HCT116 (cell line): ENCODE data around the gene POMT2. TPM values are rescaled to one million over a fixed set of nuclear protein-coding genes. Genes with fewer than 3 reads are reported as not detected.

Experiments
- ATAC-seq: fragments of 200-7000 bp; cut with Tn5 transposase; 2 replicates; pipeline ENCODE4 v1.9.1; 2020; ENCODE audit warnings: mild to moderate bottlenecking, moderate library complexity
- BruUV-seq: library from RNA; stranded (reverse); fragments of 400-500 nt; replicated peaks from 2 replicates; lab custom pipeline; 2021; lab: Mats Ljungman, UMichigan
- CTCF ChIA-PET: fragments of 300-600 bp; sonication (Branson Sonifier 250); formaldehyde crosslinking; loops from one replicate; lab custom pipeline; 2021; ENCODE audit warnings: antibody characterized with exemption; lab: Charles Lee
- POLR2A ChIA-PET: fragments of 300-600, 350-600 bp; sonication (Branson Sonifier 250); formaldehyde crosslinking; loops from one replicate; lab custom pipeline; 2021; ENCODE audit warnings: antibody characterized with exemption; lab: Charles Lee
- RAD21 ChIA-PET, 2 experiments: fragments of 300-600 bp; sonication (Branson Sonifier 250); formaldehyde crosslinking; loops; one replicate each; lab custom pipeline; 2023; ENCODE audit warnings: low total read pairs in 2 of 2; ENCODE audit not compliant: uncharacterized antibody in 2 of 2, unreplicated experiment in 2 of 2, low non-redundant PET in 1 of 2; lab: Charles Lee
- DNase-seq: peaks from one replicate; pipeline ENCODE4 v3.0.0-alpha.2; 2010; ENCODE audit warnings: low read depth, low spot score
- H2AFZ ChIP-seq: fragments of 200-600 bp; shearing (Covaris generic), sonication (generic); 2 replicates; pipeline ENCODE4 v1.6.1; 2017; ENCODE audit warnings: low read depth, mixed run types, mixed read lengths, antibody characterized with exemption, low read length; ENCODE audit not compliant: poor library complexity, severe bottlenecking
- H3K27ac ChIP-seq: 2 replicates; pipeline ENCODE4 v1.5.1; 2012; ENCODE audit warnings: low read depth, low read length
- H3K27me3 ChIP-seq: fragments of 200-600 bp; sonication (generic); 2 replicates; pipeline ENCODE4 v1.6.1; 2016; ENCODE audit warnings: mixed run types, low read length, mixed read lengths; ENCODE audit not compliant: insufficient read depth
- H3K36me3 ChIP-seq, 2 experiments: fragments of 200-500 bp in 1 of 2; fragments of 200-600 bp in 1 of 2; sonication (Bioruptor generic) in 1 of 2; sonication (generic) in 1 of 2; 2 replicates each; pipeline versions ENCODE4 v1.5.1 to v1.6.1; 2014 to 2016; ENCODE audit warnings: low read length in 2 of 2, inconsistent platforms in 1 of 2, mixed read lengths in 1 of 2, mixed run types in 1 of 2; ENCODE audit not compliant: insufficient read depth in 2 of 2, control insufficient read depth in 1 of 2
- H3K4me1 ChIP-seq, 2 experiments: fragments of 200-600 bp in 1 of 2; sonication (generic) in 1 of 2; 2 replicates each; pipeline versions ENCODE4 v1.5.1 to v1.6.1; 2012 to 2017; ENCODE audit warnings: low read length in 2 of 2, inconsistent platforms in 1 of 2, mild to moderate bottlenecking in 1 of 2, mixed read lengths in 1 of 2, mixed run types in 1 of 2, moderate library complexity in 1 of 2; ENCODE audit not compliant: insufficient read depth in 2 of 2, control insufficient read depth in 1 of 2
- H3K4me2 ChIP-seq: fragments of 200-600 bp; sonication (generic); 2 replicates; pipeline ENCODE4 v1.6.1; 2017; ENCODE audit warnings: mixed run types, low read length, mixed read lengths
- H3K4me3 ChIP-seq, 2 experiments: fragments of 200-600 bp in 1 of 2; sonication (generic) in 1 of 2; replicated peaks in 1 of 2; 2 replicates each; pipeline ENCODE4 v1.5.1; 2011 to 2016; ENCODE audit warnings: low read length in 2 of 2, control low read depth in 1 of 2, low read depth in 1 of 2, mild to moderate bottlenecking in 1 of 2, mixed read lengths in 1 of 2, mixed run types in 1 of 2
- H3K79me2 ChIP-seq: fragments of 200-600 bp; sonication (generic); 2 replicates; pipeline ENCODE4 v1.6.1; 2017; ENCODE audit warnings: mild to moderate bottlenecking, mixed run types, low read length, moderate library complexity, mixed read lengths; ENCODE audit not compliant: insufficient read depth
- H3K9ac ChIP-seq: fragments of 200-600 bp; sonication (generic); 2 replicates; pipeline ENCODE4 v1.6.1; 2016; ENCODE audit warnings: low read length, mixed read lengths
- H3K9me2 ChIP-seq: fragments of 200-600 bp; sonication (generic), shearing (Covaris generic); 2 replicates; pipeline ENCODE4 v1.6.1; 2017; ENCODE audit warnings: mixed run types, mild to moderate bottlenecking, moderate library complexity; ENCODE audit not compliant: insufficient read depth
- H3K9me3 ChIP-seq, 2 experiments: fragments of 200-500 bp in 1 of 2; fragments of 200-600 bp in 1 of 2; sonication (Bioruptor generic) in 1 of 2; sonication (generic) in 1 of 2; 2 replicates each; pipeline ENCODE4 v1.6.1; 2014 to 2017; ENCODE audit warnings: low read length in 2 of 2, mixed read lengths in 2 of 2, inconsistent platforms in 1 of 2, low read depth in 1 of 2, mild to moderate bottlenecking in 1 of 2, mixed run types in 1 of 2, moderate library complexity in 1 of 2; ENCODE audit not compliant: control insufficient read depth in 1 of 2, insufficient read depth in 1 of 2
- H4K20me1 ChIP-seq: fragments of 200-600 bp; sonication (generic), shearing (Covaris generic); 2 replicates; pipeline ENCODE4 v1.6.1; 2017; ENCODE audit warnings: mixed run types, mild to moderate bottlenecking, moderate library complexity; ENCODE audit not compliant: insufficient read depth
- ATF3 ChIP-seq: IDR thresholded peaks from 2 replicates; pipeline ENCODE4 v1.6.1; 2012
- CBX3 ChIP-seq: IDR thresholded peaks from 2 replicates; pipeline ENCODE4 v1.6.1; 2012; ENCODE audit warnings: low read depth
- CEBPB ChIP-seq: IDR thresholded peaks from 2 replicates; pipeline ENCODE4 v1.6.1; 2012; ENCODE audit warnings: low read depth
- CTCF ChIP-seq, 3 experiments: fragments of 200-600 bp in 1 of 3; sonication (generic) in 1 of 3; IDR thresholded peaks in 2 of 3; conservative IDR thresholded peaks in 1 of 3; 2 replicates each; pipeline ENCODE4 v1.5.1; 2012 to 2017; ENCODE audit warnings: low read depth in 2 of 3, low read length in 2 of 3, antibody characterized with exemption in 1 of 3, borderline replicate concordance in 1 of 3, control low read depth in 1 of 3, mild to moderate bottlenecking in 1 of 3, mixed read lengths in 1 of 3, mixed run types in 1 of 3, moderate library complexity in 1 of 3; ENCODE audit not compliant: insufficient read depth in 1 of 3
- EZH2 ChIP-seq: fragments of 200-600 bp; sonication (generic); IDR thresholded peaks from 2 replicates; pipeline ENCODE4 v1.6.1; 2017; ENCODE audit warnings: antibody characterized with exemption, mixed run types
- JUND ChIP-seq: IDR thresholded peaks from 2 replicates; pipeline ENCODE4 v1.6.1; 2012
- POLR2AphosphoS5 ChIP-seq: IDR thresholded peaks from 2 replicates; pipeline ENCODE4 v1.6.1; 2011; ENCODE audit warnings: mild to moderate bottlenecking, low read depth, low read length, moderate library complexity
- RAD21 ChIP-seq: IDR thresholded peaks from 2 replicates; pipeline ENCODE4 v1.6.1; 2012; ENCODE audit warnings: low read depth, mild to moderate bottlenecking
- REST ChIP-seq: IDR thresholded peaks from 2 replicates; pipeline ENCODE4 v1.6.1; 2012; ENCODE audit warnings: low read depth
- SIN3A ChIP-seq: IDR thresholded peaks from 2 replicates; pipeline ENCODE4 v1.6.1; 2012; ENCODE audit warnings: low read depth
- SP1 ChIP-seq: IDR thresholded peaks from 2 replicates; pipeline ENCODE4 v1.6.1; 2012; ENCODE audit warnings: low read depth
- SRF ChIP-seq: IDR thresholded peaks from 2 replicates; pipeline ENCODE4 v1.6.1; 2012; ENCODE audit warnings: low read depth
- YY1 ChIP-seq: IDR thresholded peaks from 2 replicates; pipeline ENCODE4 v1.6.1; 2011; ENCODE audit warnings: low read length, low read depth, moderate library complexity, mild to moderate bottlenecking; ENCODE audit not compliant: insufficient replicate concordance; ENCODE audit errors: extremely low read depth
- ZBTB33 ChIP-seq: IDR thresholded peaks from 2 replicates; pipeline ENCODE4 v1.6.1; 2011; ENCODE audit warnings: mild to moderate bottlenecking, low read length, moderate library complexity; ENCODE audit not compliant: insufficient replicate concordance; ENCODE audit errors: extremely low read depth
- ZNF274 ChIP-seq: fragments of 200-500 bp; sonication (Bioruptor generic); IDR thresholded peaks from 2 replicates; pipeline ENCODE4 v1.6.1; 2014; ENCODE audit warnings: mild to moderate bottlenecking, low read depth, low read length, inconsistent platforms
- intact Hi-C: fragments of 100-400 bp; cut with micrococcal nuclease; formaldehyde crosslinking; loops from 2 replicates; pipeline ENCODE4 v1.10.0; 2022
- total RNA-seq: library from RNA; stranded (reverse); gene quantifications from one replicate; pipeline ENCODE4 v1.2.1, GENCODE V29; 2021; ENCODE audit not compliant: unreplicated experiment
- TF ChIP-seq, protein P1 (sequence below): IDR thresholded peaks from 2 replicates; pipeline ENCODE4 v1.6.1; 2012

Gene POMT2
- total RNA-seq, 1 experiment from 2014 or later, result 30.2 TPM

- CTCF ChIA-PET, result no interaction called here
- no peaks in the 10 kb centered on the region for H3K27me3 ChIP-seq
- H3K4me1 ChIP-seq, result no peaks in the 10 kb centered on the region
- no peaks in the 10 kb centered on the region for H3K36me3 ChIP-seq
- H2AFZ ChIP-seq, result no peak overlapping the region
- no peak overlapping the region for H3K27ac ChIP-seq
- intact Hi-C loops, result no loop called here
- RAD21 ChIA-PET, result no interaction called here
- no peak overlapping the region for H3K4me2 ChIP-seq
- TF ChIP-seq ZNF274 (no peak), SRF (no peak), EZH2 (no peak), CBX3 (no peak), POLR2AphosphoS5 (no peak), ZBTB33 (no peak), CTCF (IDR thresholded peaks at IDR 0.05 in 2 of 3, conservative IDR thresholded peaks at IDR 0.05 in 1 of 3; ENCODE audit: borderline replicate concordance in 1 of 3, insufficient read depth in 1 of 3, low read depth in 2 of 3, low read length in 2 of 3) (no peak), REST (no peak), YY1 (no peak), SP1 (no peak), JUND (no peak), CEBPB (no peak), ATF3 (no peak), SIN3A (no peak), RAD21 (no peak)
- TF ChIP-seq, protein P1, sequence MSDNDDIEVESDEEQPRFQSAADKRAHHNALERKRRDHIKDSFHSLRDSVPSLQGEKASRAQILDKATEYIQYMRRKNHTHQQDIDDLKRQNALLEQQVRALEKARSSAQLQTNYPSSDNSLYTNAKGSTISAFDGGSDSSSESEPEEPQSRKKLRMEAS, result no peak
- H3K9me3 ChIP-seq, result no peaks in the 10 kb centered on the region
- no peaks in the 10 kb centered on the region for H3K79me2 ChIP-seq
- DNase-seq (no peak), ATAC-seq (no peak)
- POLR2A ChIA-PET, result no interaction called here
- H3K4me3 ChIP-seq, result no peak overlapping the region
- no peaks in the 10 kb centered on the region for H4K20me1 ChIP-seq
- no peaks in the 10 kb centered on the region for H3K9me2 ChIP-seq
- H3K9ac ChIP-seq, result no peak overlapping the region
- BruUV-seq, result no TSS peak
These were observed 81.3 kb downstream of the POMT2 start for GRCh38 chr14:77239412-77239811.
